Fibroblast of skin of left quadriceps (primary cell): ENCODE measurements around the gene ECPAS.
"Not testable (repeated sequence)": the region's sequence is repeated elsewhere in the genome, so short reads cannot be mapped to it uniquely, and the experiment has no call there.

ENCODE experiments used
- DNase-seq, 2 experiments: peaks; one replicate each; pipeline ENCODE4 v3.0.0-alpha.2; 2013; ENCODE audit warnings: low read depth in 2 of 2

ECPAS gene

GRCh38 chr9:111423389-111423788 is 60.8 kb downstream of the ECPAS start:
- no peak for DNase-seq

DNA sequence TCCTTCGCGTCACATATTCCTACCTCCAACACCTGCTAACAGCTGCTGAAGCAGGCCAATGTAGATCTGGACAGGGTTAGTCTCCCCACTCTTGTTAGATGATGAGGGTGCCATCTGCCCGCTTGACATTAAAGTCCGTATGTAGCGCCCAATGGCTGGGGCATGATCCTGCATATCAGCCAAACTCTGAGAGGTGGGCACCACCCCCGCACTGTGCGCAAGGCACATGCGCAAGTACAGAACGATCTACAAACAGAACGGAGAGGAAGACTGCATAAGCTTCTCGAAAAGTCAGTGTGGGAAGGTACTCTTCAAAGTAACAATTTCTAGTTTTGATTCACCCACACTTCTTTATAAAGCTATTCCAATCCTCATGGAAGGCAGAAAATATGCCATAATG is 69.8 kb downstream of the ECPAS start:
- DNase-seq: no peak

GRCh38 chr9:111413996-111414395 is 70.2 kb downstream of the ECPAS start:
- no peak for DNase-seq

- no peak for DNase-seq
These were observed 71.9 kb downstream of the ECPAS start for GRCh38 chr9:111412280-111412679.

DNA sequence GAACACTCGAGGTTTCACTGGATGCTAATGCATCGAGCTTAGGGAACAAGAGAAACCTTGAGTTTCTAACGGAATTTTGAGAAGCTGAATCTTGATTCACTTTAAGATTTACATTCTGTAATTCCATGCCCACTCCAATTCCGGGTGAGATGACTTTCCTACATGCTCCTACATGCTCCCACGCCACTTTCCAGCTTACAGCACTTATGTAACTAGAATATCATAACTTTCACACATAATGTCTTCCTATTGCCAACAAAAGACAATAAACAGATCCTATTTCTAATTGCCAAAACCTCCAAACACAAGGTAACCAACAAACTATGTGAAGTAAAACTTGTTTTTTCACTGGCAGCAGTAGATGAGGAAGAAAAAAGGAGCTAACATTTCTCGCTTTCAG is 72.9 kb downstream of the ECPAS start:
- no peak for DNase-seq

- DNase-seq: no peak
These were observed 76.4 kb downstream of the ECPAS start for GRCh38 chr9:111407813-111408212.

DNA sequence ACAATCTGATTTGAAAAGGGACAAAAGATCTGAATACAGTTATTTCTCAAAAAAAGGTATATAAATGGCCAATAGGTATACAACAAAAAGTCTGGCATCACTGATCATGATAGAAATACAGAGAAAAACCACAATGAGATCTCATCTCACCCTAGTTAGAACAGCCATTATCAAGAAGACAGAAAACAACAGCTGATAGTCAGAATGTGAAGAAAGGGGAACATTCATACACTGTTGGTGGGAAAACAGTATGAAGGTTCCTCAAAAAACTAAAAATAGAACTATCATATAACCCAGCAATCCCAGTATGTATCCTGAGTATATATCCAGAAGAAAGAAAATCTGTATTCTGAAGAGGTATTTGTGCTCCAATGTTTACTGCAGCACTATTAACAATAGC is 78.5 kb downstream of the ECPAS start:
- no peak for DNase-seq

GRCh38 chr9:111401486-111401885 is 82.7 kb downstream of the ECPAS start:
- DNase-seq: not testable (repeated sequence)

DNA sequence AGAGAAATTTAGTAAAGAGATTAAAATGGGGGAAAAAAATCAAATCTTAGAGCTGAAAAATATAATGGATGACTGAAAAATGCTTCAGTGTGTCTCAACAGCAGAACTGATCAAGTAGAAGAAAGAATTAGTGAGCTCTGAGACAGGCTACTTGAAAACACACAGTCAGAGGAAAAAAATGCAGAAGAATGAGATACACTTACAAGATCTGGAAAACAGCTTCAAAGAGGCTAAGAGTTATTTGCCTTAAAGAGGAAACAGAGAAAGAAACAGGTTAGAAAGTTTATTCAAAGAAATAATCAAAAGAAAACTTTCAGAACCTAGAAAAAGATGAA is 83.7 kb downstream of the ECPAS start:
- DNase-seq: no peak

- no peak for DNase-seq
These were observed 84.2 kb downstream of the ECPAS start for GRCh38 chr9:111399772-111400563.

GRCh38 chr9:111399211-111399739 is 84.9 kb downstream of the ECPAS start:
- no peak for DNase-seq

DNA sequence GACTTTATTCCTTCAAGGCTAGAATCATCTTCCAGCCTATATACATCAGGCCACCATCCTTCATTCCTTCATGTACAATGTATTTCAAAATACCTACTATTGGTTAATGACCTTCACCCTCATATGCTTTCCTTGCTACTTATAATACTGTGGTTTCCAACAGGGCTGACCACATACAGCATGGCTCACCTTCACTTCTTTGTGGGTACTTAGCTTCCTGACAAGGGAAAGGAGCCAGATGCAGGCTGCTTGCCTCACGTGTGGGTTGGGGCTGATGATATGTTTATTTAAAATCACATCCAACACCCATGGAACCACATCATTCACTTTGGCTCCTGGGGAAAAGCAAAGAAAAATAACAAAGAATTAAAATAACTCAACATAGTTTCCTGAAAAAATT is 90.2 kb downstream of the ECPAS start:
- no peak for DNase-seq

DNA sequence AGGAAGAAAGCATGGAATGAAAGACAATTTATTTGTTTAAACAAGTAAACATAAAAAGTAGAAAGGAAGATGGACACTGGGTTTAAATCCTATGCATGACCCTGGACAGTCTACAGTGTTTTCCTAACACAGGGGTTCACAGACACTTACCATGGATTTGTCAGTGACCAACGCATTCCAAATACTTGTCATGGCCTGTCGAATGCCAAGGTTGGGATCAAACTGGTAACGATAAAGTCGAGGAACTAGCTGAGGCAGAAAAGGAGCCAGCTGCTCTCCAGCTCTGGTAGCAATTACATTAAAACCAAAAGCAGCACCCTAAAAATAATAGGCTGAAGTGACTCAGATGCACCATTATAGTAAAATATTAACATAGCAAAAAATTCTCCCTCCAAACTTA is 94.8 kb downstream of the ECPAS start:
- no peak for DNase-seq

DNA sequence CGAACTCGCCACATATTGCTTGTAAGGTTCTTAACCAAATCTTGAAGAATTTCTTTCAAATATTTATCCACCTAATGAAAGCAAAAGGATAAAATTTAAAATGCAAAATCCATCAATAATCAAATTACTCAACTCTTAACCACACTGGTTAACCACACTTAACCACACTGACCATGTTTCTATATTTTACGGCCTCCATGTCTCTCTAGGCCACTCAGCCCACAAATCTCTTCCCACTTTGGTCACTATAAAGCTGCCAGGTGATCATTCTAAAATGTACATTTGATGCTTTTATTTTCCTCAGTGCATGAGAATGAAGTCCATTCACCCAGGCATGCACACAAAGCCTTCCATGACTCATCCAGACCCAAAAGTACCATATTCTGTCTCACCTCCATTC is 97.8 kb downstream of the ECPAS start:
- no peak for DNase-seq

GRCh38 chr9:111381006-111381405 is 103.2 kb downstream of the ECPAS start:
- DNase-seq: no peak

DNA sequence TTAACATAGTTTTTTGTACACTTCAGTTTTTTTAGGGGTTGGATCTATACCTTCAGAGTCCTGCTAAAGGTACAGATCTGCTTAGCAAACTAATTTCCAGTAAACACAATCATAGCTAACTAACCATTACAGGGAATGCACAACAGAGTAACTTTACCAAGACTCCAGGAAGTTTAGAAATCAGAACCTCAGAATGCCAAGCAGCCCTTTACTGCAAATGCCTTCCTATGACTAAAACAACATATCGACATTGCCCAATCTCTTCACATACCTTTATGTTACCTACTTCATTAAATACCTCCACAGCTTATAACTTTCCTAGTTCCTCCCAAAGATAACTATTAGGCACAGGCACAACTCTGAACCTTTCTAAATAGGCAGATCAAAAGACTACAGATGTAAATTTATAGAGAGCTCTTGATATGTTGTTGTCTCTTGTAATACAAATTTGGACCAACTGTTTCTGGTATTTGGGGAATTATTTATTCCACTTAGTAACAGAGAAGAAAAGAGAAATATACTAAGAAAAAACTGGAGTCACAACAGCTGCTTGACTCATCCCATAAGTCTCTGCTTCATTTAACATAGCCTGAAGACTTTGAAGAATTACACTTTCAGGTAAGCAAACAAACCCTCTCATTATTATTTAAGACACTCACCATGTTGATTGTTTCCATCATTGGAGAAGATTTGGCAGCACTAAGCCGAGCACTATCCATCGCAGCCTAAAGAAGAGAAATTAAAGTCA is 108.2 kb downstream of the ECPAS start:
- no peak for DNase-seq

DNA sequence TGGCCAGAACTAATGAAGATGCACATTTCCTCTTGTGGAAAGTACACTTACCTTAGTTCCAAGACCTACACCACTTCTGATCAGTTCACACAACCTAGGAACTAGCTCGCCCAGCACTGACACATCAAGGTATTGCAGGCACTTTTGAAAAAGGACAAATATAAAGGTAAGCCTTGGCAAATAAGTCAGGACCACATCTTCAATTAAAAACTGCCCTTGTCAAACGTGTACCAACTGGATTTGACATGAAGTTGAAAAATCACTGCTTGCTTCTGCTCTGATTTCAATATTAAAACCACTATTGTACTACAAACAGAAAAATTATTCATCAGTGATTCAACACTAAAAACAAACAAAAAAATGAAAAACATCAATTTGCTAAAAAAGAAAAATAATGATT is 109.1 kb downstream of the ECPAS start:
- no peak for DNase-seq

GRCh38 chr9:111372297-111372696 is 111.9 kb downstream of the ECPAS start:
- no peak for DNase-seq

DNA sequence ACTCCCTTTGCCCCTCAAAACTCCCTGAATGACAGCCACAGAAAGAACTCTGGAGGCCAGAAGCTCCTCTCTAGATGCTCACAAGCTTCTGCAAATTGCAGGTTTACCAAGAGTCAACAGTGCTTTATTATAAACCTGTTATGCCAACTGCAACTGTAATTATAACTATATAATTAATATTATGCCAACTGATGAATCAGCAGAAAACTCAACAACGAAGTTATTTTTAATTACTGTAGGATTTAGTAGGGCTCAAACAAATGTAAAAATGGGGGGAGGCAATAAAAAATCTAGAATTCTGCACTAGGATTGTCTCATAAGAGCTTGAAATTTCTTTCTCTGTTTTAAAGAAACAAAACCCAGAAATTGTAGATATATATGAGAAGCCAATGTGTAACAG is 117.2 kb downstream of the ECPAS start:
- DNase-seq: no peak

DNA sequence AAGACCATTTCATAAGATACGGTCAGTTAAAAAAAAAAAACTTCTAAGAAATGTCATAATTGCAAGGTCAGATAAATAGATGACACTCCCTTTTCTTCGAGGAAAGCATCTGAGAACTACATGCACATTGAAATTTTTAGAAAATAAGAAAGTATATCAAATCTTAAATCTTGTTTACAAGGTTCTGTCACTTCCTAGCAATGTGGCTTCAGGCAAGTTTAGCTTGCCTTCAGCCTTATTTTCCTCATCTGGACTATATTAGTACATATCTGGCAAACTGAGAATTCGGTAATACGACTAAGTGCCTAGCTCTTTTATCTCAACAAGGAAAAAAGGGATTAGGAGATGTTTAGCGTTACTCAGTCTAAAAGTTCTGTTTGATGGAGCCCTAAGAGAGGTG is 121.7 kb downstream of the ECPAS start:
- no peak for DNase-seq

DNA sequence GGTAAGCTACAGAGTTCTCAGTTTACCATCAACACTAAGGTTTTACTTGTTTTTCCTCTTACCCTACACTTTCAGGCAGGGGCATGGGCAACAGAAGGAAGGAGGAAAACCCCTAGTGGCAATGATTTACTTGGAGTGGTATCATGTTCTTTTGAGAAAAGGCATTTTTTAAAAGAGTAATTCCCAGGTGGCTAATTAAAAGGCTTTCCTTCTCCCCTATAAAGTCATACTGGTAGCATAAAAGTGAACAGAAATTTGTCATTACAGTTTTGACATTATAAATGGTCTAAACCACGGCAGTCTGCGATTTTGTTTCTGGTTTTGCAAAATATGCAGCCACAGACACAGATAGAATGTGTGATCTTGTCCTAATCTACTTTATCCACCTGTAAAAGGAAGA is 123.3 kb downstream of the ECPAS start:
- DNase-seq: no peak

DNA sequence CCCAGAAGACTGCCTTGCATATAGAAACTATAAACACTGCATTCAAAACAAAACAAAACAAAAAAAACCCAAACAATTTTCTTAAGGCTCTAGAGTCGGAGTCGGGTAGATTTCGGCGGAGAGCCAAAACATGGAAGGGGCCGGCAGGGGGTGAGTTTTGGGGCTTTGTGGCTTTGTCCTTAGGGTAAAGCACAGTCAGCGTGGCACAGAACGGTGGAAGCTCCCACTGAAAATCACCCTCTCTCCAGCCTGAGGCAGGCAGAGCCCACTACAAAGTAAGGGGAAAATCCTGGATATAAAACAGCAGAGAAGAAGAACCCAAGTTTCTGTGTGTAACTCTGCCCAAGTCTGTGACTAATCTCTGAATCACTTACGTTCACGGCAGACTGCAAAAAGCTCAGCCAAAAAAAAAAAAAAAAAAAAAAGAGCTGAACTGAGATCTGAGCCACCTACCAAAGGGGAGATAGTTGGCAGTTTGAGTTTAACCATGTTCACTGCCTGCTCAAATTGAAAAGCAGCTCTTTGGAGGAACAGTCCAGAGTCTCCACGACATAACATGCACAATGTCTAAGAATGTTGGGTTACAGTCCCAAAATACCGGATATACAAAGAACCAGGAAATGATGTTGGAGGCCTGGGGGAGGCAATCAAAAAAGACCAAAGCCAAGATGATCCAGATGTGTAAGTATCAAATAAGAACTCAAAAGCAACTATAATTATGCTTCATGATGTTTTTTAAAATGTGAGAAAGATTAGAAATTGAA is 127.5 kb downstream of the ECPAS start:
- DNase-seq: peak; percentile 72 to 79

DNA sequence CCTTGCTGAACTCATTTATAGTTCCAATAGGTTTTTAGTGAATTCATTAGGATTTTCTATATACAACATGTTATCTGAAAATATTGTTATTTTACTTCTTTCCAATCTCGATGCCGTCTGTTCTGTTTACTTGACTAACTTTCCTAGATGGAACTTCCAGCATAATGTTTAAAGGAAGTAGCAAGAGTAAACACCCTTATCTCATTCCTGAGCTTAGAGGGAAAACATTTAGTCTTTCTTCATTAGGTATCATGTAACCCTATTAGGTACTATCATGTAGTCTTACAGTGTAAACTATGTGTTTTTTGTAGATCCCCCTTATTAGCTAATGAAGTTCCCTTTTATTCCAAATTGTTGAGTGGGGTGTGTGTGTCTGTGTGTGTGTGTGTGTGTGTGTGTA is 131.6 kb downstream of the ECPAS start:
- DNase-seq: no peak
